ENCODE results near the gene RPS17. TPM values are rescaled to one million over a fixed set of nuclear protein-coding genes. Genes with fewer than 3 reads are reported as not detected.
"Not testable (repeated sequence)": the region's sequence is repeated elsewhere in the genome, so short reads cannot be mapped to it uniquely, and the experiment has no call there.

RPS17 gene
- total RNA-seq, 2 donors from 2014 or later, result 2,812 to 2,932 TPM

- peaks cover 25 to 37% of the 10 kb centered on the region in 2 donors for H3K36me3 Mint-ChIP-seq (ENCODE audit: insufficient read depth in 2 of 2)
- H3K9me3 Mint-ChIP-seq, result no peaks in the 10 kb centered on the region
- H3K4me1 Mint-ChIP-seq (ENCODE audit: low read depth), result peaks cover 41% of the 10 kb centered on the region
- ATAC-seq (replicated peaks in 1 of 2) (no peak), DNase-seq (no peak)
- peak overlapping the region; percentile 94 to 95 for H3K4me3 Mint-ChIP-seq
- no peaks in the 10 kb centered on the region for H3K27me3 Mint-ChIP-seq (ENCODE audit: low read depth)
- peak overlapping the region; percentile 95 for H3K27ac Mint-ChIP-seq
Observed at GRCh38 chr15:82540984-82541431, 751 bp upstream of the RPS17 start.

GRCh38 chr15:82539691-82540054 lies 584 bp downstream of the RPS17 start:
- H3K36me3 Mint-ChIP-seq (ENCODE audit: insufficient read depth in 2 of 2), result peaks cover 26 to 39% of the 10 kb centered on the region in 2 donors
- peaks cover 48% of the 10 kb centered on the region for H3K4me1 Mint-ChIP-seq (ENCODE audit: low read depth)
- DNase-seq (no peak), ATAC-seq (replicated peaks in 1 of 2) (no peak)
- no peaks in the 10 kb centered on the region for H3K27me3 Mint-ChIP-seq (ENCODE audit: low read depth)
- no peaks in the 10 kb centered on the region for H3K9me3 Mint-ChIP-seq
- peak overlapping the region; percentile 94 for H3K27ac Mint-ChIP-seq
- H3K4me3 Mint-ChIP-seq, result peak overlapping the region; percentile 94 to 95

- H3K9me3 Mint-ChIP-seq, result no peaks in the 10 kb centered on the region
Observed at GRCh38 chr15:82538961-82539690, 1.1 kb downstream of the RPS17 start.

GRCh38 chr15:82537351-82537908 lies 2.8 kb downstream of the RPS17 start:
- ATAC-seq (replicated peaks in 1 of 2) (peak; percentile 11 to 22), DNase-seq (no peak)
- Mint-ChIP-seq H3K27me3 (ENCODE audit: low read depth) (no peaks in the 10 kb centered on the region), H3K36me3 (ENCODE audit: insufficient read depth in 2 of 2) (peaks cover 29 to 49% of the 10 kb centered on the region in 2 donors), H3K4me1 (ENCODE audit: low read depth) (peaks cover 51% of the 10 kb centered on the region), H3K4me3 (peak overlapping the region; percentile 94 to 95), H3K9me3 (no peaks in the 10 kb centered on the region), H3K27ac (peak overlapping the region; percentile 94)

More at GRCh38 chr15:82538961-82539690, 1.1 kb downstream of the RPS17 start:
- peaks cover 53% of the 10 kb centered on the region for H3K4me1 Mint-ChIP-seq (ENCODE audit: low read depth)
- peaks cover 29 to 45% of the 10 kb centered on the region in 2 donors for H3K36me3 Mint-ChIP-seq (ENCODE audit: insufficient read depth in 2 of 2)
- ATAC-seq (replicated peaks in 1 of 2) (no peak), DNase-seq (no peak)
- peak overlapping the region; percentile 94 to 95 for H3K4me3 Mint-ChIP-seq
- peak overlapping the region; percentile 94 for H3K27ac Mint-ChIP-seq
- H3K27me3 Mint-ChIP-seq (ENCODE audit: low read depth), result no peaks in the 10 kb centered on the region

- no peak for DNase-seq
- peaks cover 29 to 49% of the 10 kb centered on the region in 2 donors for H3K36me3 Mint-ChIP-seq (ENCODE audit: insufficient read depth in 2 of 2)
Observed at GRCh38 chr15:82536409-82537350, 3.6 kb downstream of the RPS17 start.

GRCh38 chr15:82535566-82536408 lies 4.5 kb downstream of the RPS17 start:
- Mint-ChIP-seq H3K4me1 (ENCODE audit: low read depth) (peaks cover 54% of the 10 kb centered on the region), H3K27ac (peak overlapping the region; percentile 70), H3K36me3 (ENCODE audit: insufficient read depth in 2 of 2) (peaks cover 29 to 49% of the 10 kb centered on the region in 2 donors), H3K9me3 (no peaks in the 10 kb centered on the region), H3K4me3 (peak overlapping the region in 1 of 2 donors; percentile 31), H3K27me3 (ENCODE audit: low read depth) (no peaks in the 10 kb centered on the region)
- no peak for ATAC-seq (replicated peaks in 1 of 2)
- DNase-seq, result no peak

More at GRCh38 chr15:82536409-82537350, 3.6 kb downstream of the RPS17 start:
- peak overlapping the region; percentile 94 for H3K27ac Mint-ChIP-seq
- ATAC-seq (replicated peaks in 1 of 2), result no peak
- peak overlapping the region; percentile 94 to 95 for H3K4me3 Mint-ChIP-seq
- peaks cover 51% of the 10 kb centered on the region for H3K4me1 Mint-ChIP-seq (ENCODE audit: low read depth)
- H3K27me3 Mint-ChIP-seq (ENCODE audit: low read depth), result no peaks in the 10 kb centered on the region
- no peaks in the 10 kb centered on the region for H3K9me3 Mint-ChIP-seq

- not testable (repeated sequence) for H3K9me3 Mint-ChIP-seq; ATAC-seq (replicated peaks in 1 of 2); H3K27me3 Mint-ChIP-seq (ENCODE audit: low read depth); H3K27ac Mint-ChIP-seq; DNase-seq; H3K4me3 Mint-ChIP-seq
- H3K4me1 Mint-ChIP-seq (ENCODE audit: low read depth), result peaks cover 55% of the 10 kb centered on the region
- H3K36me3 Mint-ChIP-seq (ENCODE audit: insufficient read depth in 2 of 2), result peaks cover 29 to 48% of the 10 kb centered on the region in 2 donors
Observed at GRCh38 chr15:82535151-82535550, 5.1 kb downstream of the RPS17 start.

- Mint-ChIP-seq H3K36me3 (ENCODE audit: insufficient read depth in 2 of 2) (peaks cover 27 to 44% of the 10 kb centered on the region in 2 donors), H3K4me3 (peak overlapping the region in 1 of 2 donors; percentile 32), H3K4me1 (ENCODE audit: low read depth) (peaks cover 55% of the 10 kb centered on the region), H3K27ac (peak overlapping the region; percentile 96)
- H3K9me3 Mint-ChIP-seq; H3K27me3 Mint-ChIP-seq (ENCODE audit: low read depth); DNase-seq: not testable (repeated sequence)
- ATAC-seq (replicated peaks in 1 of 2), result peak in 1 of 2 donors; percentile 0
Observed at GRCh38 chr15:82534457-82534861, 5.8 kb downstream of the RPS17 start.

- peaks cover 23 to 38% of the 10 kb centered on the region in 2 donors for H3K36me3 Mint-ChIP-seq (ENCODE audit: insufficient read depth in 2 of 2)
- H3K4me1 Mint-ChIP-seq (ENCODE audit: low read depth), result peaks cover 50% of the 10 kb centered on the region
- H3K27me3 Mint-ChIP-seq (ENCODE audit: low read depth), result no peaks in the 10 kb centered on the region
- H3K27ac Mint-ChIP-seq, result peak overlapping the region; percentile 96
- H3K9me3 Mint-ChIP-seq, result no peaks in the 10 kb centered on the region
- DNase-seq, result no peak
- peak in 1 of 2 donors; percentile 8 for ATAC-seq (replicated peaks in 1 of 2)
- H3K4me3 Mint-ChIP-seq, result no peak overlapping the region
Observed at GRCh38 chr15:82533801-82534200, 6.5 kb downstream of the RPS17 start.

- ATAC-seq (replicated peaks in 1 of 2) (peak in 1 of 2 donors; percentile 5), DNase-seq (no peak)
- H3K27ac Mint-ChIP-seq, result no peak overlapping the region
Observed at GRCh38 chr15:82532991-82533481, 7.2 kb downstream of the RPS17 start.

GRCh38 chr15:82532383-82532990 lies 7.8 kb downstream of the RPS17 start:
- no peaks in the 10 kb centered on the region for H3K9me3 Mint-ChIP-seq
- DNase-seq, result no peak
- peaks cover 14 to 24% of the 10 kb centered on the region in 2 donors for H3K36me3 Mint-ChIP-seq (ENCODE audit: insufficient read depth in 2 of 2)
- H3K4me3 Mint-ChIP-seq, result no peak overlapping the region
- no peaks in the 10 kb centered on the region for H3K27me3 Mint-ChIP-seq (ENCODE audit: low read depth)
- ATAC-seq (replicated peaks in 1 of 2), result peak in 1 of 2 donors; percentile 3
- peaks cover 36% of the 10 kb centered on the region for H3K4me1 Mint-ChIP-seq (ENCODE audit: low read depth)
- H3K27ac Mint-ChIP-seq, result no peak overlapping the region

More at GRCh38 chr15:82532991-82533481, 7.2 kb downstream of the RPS17 start:
- Mint-ChIP-seq H3K9me3 (no peaks in the 10 kb centered on the region), H3K27me3 (ENCODE audit: low read depth) (no peaks in the 10 kb centered on the region), H3K36me3 (ENCODE audit: insufficient read depth in 2 of 2) (peaks cover 18 to 30% of the 10 kb centered on the region in 2 donors), H3K4me1 (ENCODE audit: low read depth) (peaks cover 42% of the 10 kb centered on the region), H3K4me3 (no peak overlapping the region)
